Stomach (tissue), 9 donors: ENCODE results near the gene CLIC6. TPM values are rescaled to one million over a fixed set of nuclear protein-coding genes. Genes with fewer than 3 reads are reported as not detected.
A peak's percentile ranks its signal among the peaks of the same experiment; 100 is the strongest.

Experiments used
- DNase-seq, 2 donors: peaks; one replicate each; pipeline versions ENCODE4 v3.0.0 to v3.0.0-alpha.2; 2013 to 2019
- H3K27ac ChIP-seq, 5 donors: fragments of 200-600 bp in 4 of 5; sonication (generic) in 4 of 5; one replicate each; pipeline ENCODE4 v1.5.1; 2013 to 2019; ENCODE audit warnings: mild to moderate bottlenecking in 1 of 5, moderate library complexity in 1 of 5
- H3K27me3 ChIP-seq, 3 donors: fragments of 200-600 bp; sonication (generic); one replicate each; pipeline ENCODE4 v1.5.1; 2017 to 2019; ENCODE audit warnings: mixed run types in 1 of 3
- H3K36me3 ChIP-seq, 4 donors: fragments of 200-600 bp; sonication (generic); 1 replicate in 3 of 4; 2 replicates in 1 of 4; pipeline ENCODE4 v1.5.1; 2016 to 2019
- H3K4me1 ChIP-seq, 4 donors: fragments of 200-600 bp; sonication (generic); one replicate each; pipeline ENCODE4 v1.5.1; 2016 to 2019
- H3K4me3 ChIP-seq, 4 donors: fragments of 200-600 bp; sonication (generic) in 3 of 4; one replicate each; pipeline ENCODE4 v1.5.1; 2016 to 2019; ENCODE audit warnings: mild to moderate bottlenecking in 1 of 4
- H3K9me3 ChIP-seq, 4 donors: fragments of 200-600 bp; sonication (generic); one replicate each; pipeline ENCODE4 v1.5.1; 2016 to 2019
- CTCF ChIP-seq, 7 experiments: fragments of 450-650 bp in 4 of 7; fragments of 200-600 bp in 3 of 7; sonication (generic) in 3 of 7; IDR thresholded peaks; one replicate each; pipeline ENCODE4 v1.5.1; 2016 to 2019; ENCODE audit warnings: antibody characterized with exemption in 7 of 7, control low read depth in 2 of 7, mild to moderate bottlenecking in 1 of 7
- EP300 ChIP-seq: sonication (generic); formaldehyde crosslinking; IDR thresholded peaks from one replicate; pipeline ENCODE4 v1.6.1; 2017; ENCODE audit warnings: antibody characterized with exemption
- POLR2A ChIP-seq, 4 donors: fragments of 450-650 bp; IDR thresholded peaks; one replicate each; pipeline ENCODE4 v1.6.1; 2016; ENCODE audit warnings: antibody characterized with exemption in 4 of 4, control low read depth in 2 of 4, mild to moderate bottlenecking in 1 of 4, moderate library complexity in 1 of 4
- POLR2AphosphoS5 ChIP-seq, 3 donors: sonication (generic); formaldehyde crosslinking; IDR thresholded peaks; one replicate each; pipeline ENCODE4 v1.6.1; 2016; ENCODE audit warnings: antibody characterized with exemption in 3 of 3
- WGBS, 5 donors: extraction: QIAGEN DNeasy Blood & Tissue Kit in 3 of 5; methylation state at CpG; one replicate each; pipeline versions ENCODE4 v1.1.5 to v1.1.7; 2013 to 2018; 5-methylcytosine and 5-hydroxymethylcytosine counted together
- intact Hi-C: fragments of 100-400 bp; cut with DNase I; formaldehyde crosslinking; loops from one replicate; pipeline ENCODE4 v1.15.1; 2023; ENCODE audit warnings: low total_unique reads
- polyA plus RNA-seq, 3 donors: library from polyadenylated mRNA; stranded (reverse); fragments of 200-250 nt; gene quantifications; one replicate each; pipeline ENCODE4 v1.2.3, GENCODE V29; 2013
- total RNA-seq, 5 donors: library from RNA; depleted of rRNA; stranded (reverse); fragments of >200 nt; gene quantifications; one replicate each; pipeline versions ENCODE4 v1.1.0 to v1.2.3, GENCODE V29; 2014 to 2016
- donor health status: healthy with polysubstance abuse.
- donor health status: Bipolar disorder and iron deficiency.
- donor health status: healthy.

The CLIC6 gene
- total and polyA plus RNA-seq, 8 donors: 3.8 to 103 (median 64.8) TPM

- H3K36me3 ChIP-seq: no peaks in the 10 kb centered on the region
- WGBS, 5 donors: 75 to 85% (median 81%) methylated on average over 4 of the region's 4 CpGs
Observed at GRCh38 chr21:34623516-34623915, 45.3 kb upstream of the CLIC6 start.

GRCh38 chr21:34625030-34625593, 43.7 kb upstream of the CLIC6 start:
- H3K4me3 ChIP-seq: no peak overlapping the region
- no peaks in the 10 kb centered on the region for H3K4me1 ChIP-seq
- intact Hi-C loops: no loop called here
- TF ChIP-seq POLR2AphosphoS5 (IDR thresholded peaks at IDR 0.05) (no peak), CTCF (IDR thresholded peaks at IDR 0.05) (no peak), POLR2A (IDR thresholded peaks at IDR 0.05) (no peak), EP300 (no peak)
- H3K27ac ChIP-seq: no peak overlapping the region
- H3K9me3 ChIP-seq: no peaks in the 10 kb centered on the region
- peaks cover 0 to 21% (median 0%) of the 10 kb centered on the region in 3 donors for H3K27me3 ChIP-seq
- 52 to 65% (median 59%) methylated on average over 6 of the region's 6 CpGs for WGBS, 5 donors
- H3K36me3 ChIP-seq: no peaks in the 10 kb centered on the region
- no peak for DNase-seq

More at GRCh38 chr21:34623516-34623915, 45.3 kb upstream of the CLIC6 start:
- TF ChIP-seq POLR2A (IDR thresholded peaks at IDR 0.05) (no peak), EP300 (no peak), POLR2AphosphoS5 (IDR thresholded peaks at IDR 0.05) (no peak), CTCF (IDR thresholded peaks at IDR 0.05) (no peak)
- no peak for DNase-seq
- intact Hi-C loops: no loop called here
- no peak overlapping the region for H3K4me3 ChIP-seq
- H3K9me3 ChIP-seq: no peaks in the 10 kb centered on the region
- H3K27me3 ChIP-seq: peaks cover 0 to 21% (median 0%) of the 10 kb centered on the region in 3 donors
- H3K4me1 ChIP-seq: no peaks in the 10 kb centered on the region
- H3K27ac ChIP-seq: no peak overlapping the region

GRCh38 chr21:34626131-34626530, 42.7 kb upstream of the CLIC6 start:
- TF ChIP-seq EP300: no peak
- TF ChIP-seq POLR2AphosphoS5 (IDR thresholded peaks at IDR 0.05): no peak
- TF ChIP-seq CTCF (IDR thresholded peaks at IDR 0.05): no peak
- no peak for TF ChIP-seq POLR2A (IDR thresholded peaks at IDR 0.05)
- no peak overlapping the region for H3K27ac ChIP-seq
- no peak overlapping the region for H3K4me3 ChIP-seq
- no peaks in the 10 kb centered on the region for H3K4me1 ChIP-seq
- no peaks in the 10 kb centered on the region for H3K36me3 ChIP-seq
- H3K9me3 ChIP-seq: no peaks in the 10 kb centered on the region
- intact Hi-C loops: no loop called here
- no peak for DNase-seq
- peaks cover 0 to 21% (median 0%) of the 10 kb centered on the region in 3 donors for H3K27me3 ChIP-seq
- 85 to 92% (median 90%) methylated on average over 8 of the region's 8 CpGs for WGBS, 5 donors

GRCh38 chr21:34630536-34631143, 38.2 kb upstream of the CLIC6 start:
- peak in 1 of 2 donors; percentile 86 for DNase-seq
- no peaks in the 10 kb centered on the region for H3K36me3 ChIP-seq
- no peak overlapping the region for H3K4me3 ChIP-seq
- H3K27me3 ChIP-seq: peaks cover 0 to 12% (median 0%) of the 10 kb centered on the region in 3 donors
- whole genome bisulfite sequencing, 5 donors: 8 to 10% (median 10%) methylated on average over 6 of the region's 6 CpGs
- TF ChIP-seq POLR2A (IDR thresholded peaks at IDR 0.05): no peak
- TF ChIP-seq CTCF (IDR thresholded peaks at IDR 0.05): peak in 5 of 7 experiments; percentile 59 to 83 (median 74)
- intact Hi-C loops: no loop called here
- H3K27ac ChIP-seq: no peak overlapping the region
- no peaks in the 10 kb centered on the region for H3K4me1 ChIP-seq
- no peaks in the 10 kb centered on the region for H3K9me3 ChIP-seq
